ENCODE measurements around the gene ENTHD1. TPM values are rescaled to one million over a fixed set of nuclear protein-coding genes. Genes with fewer than 3 reads are reported as not detected.

Gene ENTHD1
- total RNA-seq, 3 donors from 2014 or later: not detected

GRCh38 chr22:39917197-39917643 lies 23.7 kb upstream of the ENTHD1 start:
- H3K27me3 ChIP-seq: no peaks in the 10 kb centered on the region
- H3K27ac ChIP-seq: no peak overlapping the region
- no peak for DNase-seq (ENCODE audit: low spot score in 2 of 2)
- no peak for TF ChIP-seq CTCF (IDR thresholded peaks at IDR 0.05)
- no peaks in the 10 kb centered on the region for H3K4me1 ChIP-seq
- no peaks in the 10 kb centered on the region for H3K9me3 ChIP-seq
- no peaks in the 10 kb centered on the region for H3K36me3 ChIP-seq
- H3K4me3 ChIP-seq: no peak overlapping the region
- intact Hi-C loops (cut with DNase I; ENCODE audit: low total_unique reads): no loop called here

- DNase-seq (ENCODE audit: low spot score in 2 of 2): no peak
Measured at GRCh38 chr22:39916496-39916895, 22.9 kb upstream of the ENTHD1 start.

GRCh38 chr22:39915295-39915726 lies 21.8 kb upstream of the ENTHD1 start:
- Histone ChIP-seq H3K4me1 (no peaks in the 10 kb centered on the region), H3K27me3 (no peaks in the 10 kb centered on the region), H3K27ac (no peak overlapping the region), H3K36me3 (no peaks in the 10 kb centered on the region), H3K4me3 (no peak overlapping the region), H3K9me3 (no peaks in the 10 kb centered on the region)
- intact Hi-C loops (cut with DNase I; ENCODE audit: low total_unique reads): no loop called here
- no peak for DNase-seq (ENCODE audit: low spot score in 2 of 2)
- TF ChIP-seq POLR2A (IDR thresholded peaks at IDR 0.05) (no peak), CTCF (IDR thresholded peaks at IDR 0.05) (no peak)

More at GRCh38 chr22:39916496-39916895, 22.9 kb upstream of the ENTHD1 start:
- no peaks in the 10 kb centered on the region for H3K4me1 ChIP-seq
- no peaks in the 10 kb centered on the region for H3K9me3 ChIP-seq
- H3K27me3 ChIP-seq: no peaks in the 10 kb centered on the region
- no peak for TF ChIP-seq CTCF (IDR thresholded peaks at IDR 0.05)
- TF ChIP-seq POLR2A (IDR thresholded peaks at IDR 0.05): no peak
- TF ChIP-seq POLR2AphosphoS5 (IDR thresholded peaks at IDR 0.05): no peak
- no peak overlapping the region for H3K4me3 ChIP-seq
- no peak overlapping the region for H3K27ac ChIP-seq
- H3K36me3 ChIP-seq: no peaks in the 10 kb centered on the region
- intact Hi-C loops (cut with DNase I; ENCODE audit: low total_unique reads): no loop called here

GRCh38 chr22:39914584-39914983 lies 21.0 kb upstream of the ENTHD1 start:
- Histone ChIP-seq H3K27ac (no peak overlapping the region), H3K4me1 (no peaks in the 10 kb centered on the region)
- intact Hi-C loops (cut with DNase I; ENCODE audit: low total_unique reads): no loop called here

GRCh38 chr22:39913886-39914285 lies 20.3 kb upstream of the ENTHD1 start:
- Histone ChIP-seq H3K27me3 (no peaks in the 10 kb centered on the region), H3K4me1 (no peaks in the 10 kb centered on the region), H3K27ac (no peak overlapping the region)

More at GRCh38 chr22:39914584-39914983, 21.0 kb upstream of the ENTHD1 start:
- H3K27me3 ChIP-seq: no peaks in the 10 kb centered on the region
- H3K9me3 ChIP-seq: no peaks in the 10 kb centered on the region
- H3K4me3 ChIP-seq: no peak overlapping the region
- TF ChIP-seq POLR2A (IDR thresholded peaks at IDR 0.05) (no peak), CTCF (IDR thresholded peaks at IDR 0.05) (no peak), POLR2AphosphoS5 (IDR thresholded peaks at IDR 0.05) (no peak)
- H3K36me3 ChIP-seq: no peaks in the 10 kb centered on the region
- DNase-seq (ENCODE audit: low spot score in 2 of 2): no peak

More at GRCh38 chr22:39913886-39914285, 20.3 kb upstream of the ENTHD1 start:
- Histone ChIP-seq H3K9me3 (no peaks in the 10 kb centered on the region), H3K36me3 (no peaks in the 10 kb centered on the region), H3K4me3 (no peak overlapping the region)
- TF ChIP-seq POLR2AphosphoS5 (IDR thresholded peaks at IDR 0.05): no peak
- TF ChIP-seq CTCF (IDR thresholded peaks at IDR 0.05): no peak
- TF ChIP-seq POLR2A (IDR thresholded peaks at IDR 0.05): no peak
- no peak for DNase-seq (ENCODE audit: low spot score in 2 of 2)
- intact Hi-C loops (cut with DNase I; ENCODE audit: low total_unique reads): no loop called here

All from breast epithelium (tissue), 4 donors.